Activated naive CD4-positive, alpha-beta T cell treated with anti-CD3 and anti-CD28 coated beads, Interleukin-2, amount 10 ng/mL, durations not matched to agents 5 hours and 36 hours (primary cell): ENCODE data around the gene ZNF282. TPM values are rescaled to one million over a fixed set of nuclear protein-coding genes. Genes with fewer than 3 reads are reported as not detected.

Experiments
- total RNA-seq, 2 experiments: library from RNA; stranded (reverse); gene quantifications; one replicate each; pipeline ENCODE4 v1.2.3, GENCODE V29; 2021

Gene ZNF282
- 10 to 100 TPM; 25.2 to 25.8 TPM for total RNA-seq

GRCh38 chr7:149195180-149196150, at the start of gene ZNF282:
Gene ZNF282, plus strand, starts transcription at chr7:149195546. Its CDS starts 44 bp downstream, at chr7:149195590.

GRCh38 chr7:149147072-149147751, 48.1 kb upstream of the ZNF282 start, which contains the start of gene ZNF398:
Gene ZNF398, plus strand, starts transcription at chr7:149147453. Its CDS starts 290 bp downstream, at chr7:149147743.

GRCh38 chr7:149239345-149240143, 44.2 kb downstream of the ZNF282 start, which contains the start of gene ZNF212:
Gene ZNF212, plus strand, starts transcription at chr7:149239651. Its CDS starts 128 bp downstream, at chr7:149239779.

GRCh38 chr7:149261829-149262617, 66.7 kb downstream of the ZNF282 start, which contains the start of gene ZNF783:
Gene ZNF783, plus strand, starts transcription at chr7:149262196. Its CDS starts 138 bp downstream, at chr7:149262334.

Other genes with a start within 250 kb of the ZNF282 start
- 10 to 100 TPM; 85.5 to 87.2 TPM for gene PDIA4, start 167.0 kb upstream of the ZNF282 start, total RNA-seq
- 1 to 10 TPM; 7.9 to 8.0 TPM for gene ZNF786, start 104.8 kb upstream of the ZNF282 start, total RNA-seq
- under 1 TPM; 0.91 to 0.94 TPM for gene ZNF425, start 69.2 kb upstream of the ZNF282 start, total RNA-seq
- 10 to 100 TPM; 16.6 to 16.7 TPM for gene ZNF398, start 48.1 kb upstream of the ZNF282 start, total RNA-seq
- gene ZNF212, start 44.1 kb downstream of the ZNF282 start, total RNA-seq, result 10 to 100 TPM; 13.0 to 14.0 TPM
- 10 to 100 TPM; 26.2 to 27.2 TPM for gene ZNF783, start 66.7 kb downstream of the ZNF282 start, total RNA-seq